Immature natural killer cell (primary cell): Measurements from ENCODE around the gene PDZD8. TPM values are rescaled to one million over a fixed set of nuclear protein-coding genes. Genes with fewer than 3 reads are reported as not detected.
"Not testable (repeated sequence)": the region's sequence is repeated elsewhere in the genome, so short reads cannot be mapped to it uniquely, and the experiment has no call there.

Source experiments
- DNase-seq, 3 donors: peaks; one replicate each; pipeline ENCODE4 v3.0.0; 2022; ENCODE audit warnings: mixed read lengths in 1 of 3
- H3K27ac Mint-ChIP-seq, 6 donors: one replicate each; pipeline ENCODE4 v1.8.0; 2020; ENCODE audit warnings: mixed read lengths in 6 of 6, mild to moderate bottlenecking in 5 of 6, inconsistent platforms in 4 of 6, moderate library complexity in 3 of 6
- H3K27me3 Mint-ChIP-seq, 3 donors: one replicate each; pipeline ENCODE4 v1.8.0; 2020 to 2021; ENCODE audit warnings: low read depth in 3 of 3, mild to moderate bottlenecking in 3 of 3, mixed read lengths in 3 of 3, moderate library complexity in 3 of 3, inconsistent platforms in 1 of 3
- H3K36me3 Mint-ChIP-seq, 3 donors: one replicate each; pipeline ENCODE4 v1.8.0; 2020; ENCODE audit warnings: mixed read lengths in 3 of 3, inconsistent platforms in 2 of 3, mild to moderate bottlenecking in 2 of 3
- H3K4me1 Mint-ChIP-seq, 2 donors: one replicate each; pipeline ENCODE4 v1.8.0; 2020; ENCODE audit warnings: inconsistent platforms in 2 of 2, mild to moderate bottlenecking in 2 of 2, mixed read lengths in 2 of 2, moderate library complexity in 1 of 2
- H3K4me3 Mint-ChIP-seq, 5 donors: one replicate each; pipeline ENCODE4 v1.8.0; 2020; ENCODE audit warnings: mild to moderate bottlenecking in 5 of 5, mixed read lengths in 5 of 5, inconsistent platforms in 3 of 5, moderate library complexity in 3 of 5
- H3K9me3 Mint-ChIP-seq, 6 donors: one replicate each; pipeline ENCODE4 v1.8.0; 2020; ENCODE audit warnings: mild to moderate bottlenecking in 6 of 6, mixed read lengths in 6 of 6, inconsistent platforms in 4 of 6, moderate library complexity in 3 of 6
- polyA plus RNA-seq, 3 donors: library from polyadenylated mRNA; unstranded; fragments of 300-500 nt; fragmentation: Illumina TruSeq; gene quantifications; one replicate each; pipeline ENCODE4 v1.2.3, GENCODE V29; 2021

PDZD8 gene
- polyA plus RNA-seq, 3 donors from 2014 or later: 9.7 to 23.7 (median 12.3) TPM

GRCh38 chr10:117248750-117249465, 126.3 kb downstream of the PDZD8 start:
- no peak for DNase-seq
- Mint-ChIP-seq H3K27me3 (peaks cover 11 to 15% (median 12%) of the 10 kb centered on the region in 3 donors), H3K27ac (no peak overlapping the region), H3K4me3 (no peak overlapping the region), H3K4me1 (peaks cover 2 to 8% of the 10 kb centered on the region in 2 donors), H3K9me3 (peaks cover 0 to under 1% (median 0%) of the 10 kb centered on the region in 6 donors), H3K36me3 (no peaks in the 10 kb centered on the region)

GRCh38 chr10:117246997-117247671, 128.1 kb downstream of the PDZD8 start:
- DNase-seq: no peak
- H3K4me3 Mint-ChIP-seq: no peak overlapping the region
- H3K9me3 Mint-ChIP-seq: no peaks in the 10 kb centered on the region
- no peaks in the 10 kb centered on the region for H3K36me3 Mint-ChIP-seq
- no peak overlapping the region for H3K27ac Mint-ChIP-seq
- H3K27me3 Mint-ChIP-seq: peaks cover 9 to 15% (median 11%) of the 10 kb centered on the region in 3 donors
- H3K4me1 Mint-ChIP-seq: peaks cover 2 to 9% of the 10 kb centered on the region in 2 donors

GRCh38 chr10:117242463-117242832, 132.8 kb downstream of the PDZD8 start:
- Mint-ChIP-seq H3K36me3 (peaks cover 0 to 3% (median 0%) of the 10 kb centered on the region in 3 donors), H3K27ac (no peak overlapping the region), H3K27me3 (peaks cover 3 to 17% (median 13%) of the 10 kb centered on the region in 3 donors), H3K9me3 (peaks cover 0 to under 1% (median 0%) of the 10 kb centered on the region in 6 donors), H3K4me1 (peaks cover 2 to 5% of the 10 kb centered on the region in 2 donors), H3K4me3 (peak overlapping the region in 1 of 5 donors; percentile 38)
- no peak for DNase-seq

GRCh38 chr10:117241541-117242462, 133.4 kb downstream of the PDZD8 start:
- Mint-ChIP-seq H3K27me3 (peaks cover 3 to 17% (median 14%) of the 10 kb centered on the region in 3 donors), H3K9me3 (peaks cover 0 to 2% (median 0%) of the 10 kb centered on the region in 6 donors), H3K4me3 (peak overlapping the region in 3 of 5 donors; percentile 15 to 62 (median 53)), H3K36me3 (peaks cover 0 to 3% (median 0%) of the 10 kb centered on the region in 3 donors), H3K27ac (no peak overlapping the region), H3K4me1 (peaks cover 2 to 5% of the 10 kb centered on the region in 2 donors)
- no peak for DNase-seq

- no peak within 1 kb of the TSS for H3K27ac Mint-ChIP-seq
- H3K4me1 Mint-ChIP-seq: peaks cover 2 to 5% of the 10 kb centered on the region in 2 donors
- peaks cover 0 to 2% (median 0%) of the 10 kb centered on the region in 6 donors for H3K9me3 Mint-ChIP-seq
- H3K27me3 Mint-ChIP-seq: peaks cover 5 to 13% (median 13%) of the 10 kb centered on the region in 3 donors
- peak within 1 kb of the TSS in 3 of 5 donors; percentile 15 to 62 (median 53) for H3K4me3 Mint-ChIP-seq
- DNase-seq: no peak
- H3K36me3 Mint-ChIP-seq: peaks cover 0 to 3% (median 0%) of the 10 kb centered on the region in 3 donors
These were observed 134.4 kb downstream of the PDZD8 start, which contains the start of gene SLC18A2 for GRCh38 chr10:117240621-117241529. Gene SLC18A2 (plus strand): TSS chr10:117241114. CDS start chr10:117241694, 580 bp downstream.

GRCh38 chr10:117239721-117240620, 135.3 kb downstream of the PDZD8 start:
- H3K27ac Mint-ChIP-seq: no peak overlapping the region
- no peak overlapping the region for H3K4me3 Mint-ChIP-seq
- H3K4me1 Mint-ChIP-seq: peaks cover 2 to 5% of the 10 kb centered on the region in 2 donors
- no peak for DNase-seq
- H3K27me3 Mint-ChIP-seq: peaks cover 2 to 16% (median 11%) of the 10 kb centered on the region in 3 donors
- H3K9me3 Mint-ChIP-seq: peaks cover 0 to 2% (median 0%) of the 10 kb centered on the region in 6 donors
- H3K36me3 Mint-ChIP-seq: peaks cover 0 to 3% (median 0%) of the 10 kb centered on the region in 3 donors

GRCh38 chr10:117239051-117239450, 136.2 kb downstream of the PDZD8 start:
- H3K27me3 Mint-ChIP-seq: peaks cover 2 to 16% (median 7%) of the 10 kb centered on the region in 3 donors
- peaks cover 0 to 2% (median 0%) of the 10 kb centered on the region in 6 donors for H3K9me3 Mint-ChIP-seq
- no peak for DNase-seq
- no peak overlapping the region for H3K4me3 Mint-ChIP-seq
- peaks cover 2 to 5% of the 10 kb centered on the region in 2 donors for H3K4me1 Mint-ChIP-seq
- no peak overlapping the region for H3K27ac Mint-ChIP-seq
- H3K36me3 Mint-ChIP-seq: peaks cover 0 to 3% (median 0%) of the 10 kb centered on the region in 3 donors

GRCh38 chr10:117237401-117237991, 137.7 kb downstream of the PDZD8 start:
- Mint-ChIP-seq H3K4me3 (peak overlapping the region in 1 of 5 donors; percentile 25), H3K27me3 (peaks cover 2 to 17% (median 6%) of the 10 kb centered on the region in 3 donors), H3K36me3 (peaks cover 0 to 6% (median 0%) of the 10 kb centered on the region in 3 donors), H3K27ac (no peak overlapping the region), H3K9me3 (peaks cover 0 to 2% (median 0%) of the 10 kb centered on the region in 6 donors), H3K4me1 (peaks cover 2 to 5% of the 10 kb centered on the region in 2 donors)
- DNase-seq: peak in 1 of 3 donors; percentile 3

- not testable (repeated sequence) for H3K4me3 Mint-ChIP-seq, H3K4me1 Mint-ChIP-seq, H3K9me3 Mint-ChIP-seq, DNase-seq, H3K27ac Mint-ChIP-seq, H3K36me3 Mint-ChIP-seq
- peaks cover 0 to 13% (median 8%) of the 10 kb centered on the region in 3 donors for H3K27me3 Mint-ChIP-seq
These were observed 145.1 kb downstream of the PDZD8 start for GRCh38 chr10:117230107-117230506.

- Mint-ChIP-seq H3K27ac (no peak overlapping the region), H3K4me3 (no peak overlapping the region), H3K9me3 (peaks cover 0 to 4% (median 0%) of the 10 kb centered on the region in 6 donors), H3K36me3 (peaks cover 0 to 3% (median 0%) of the 10 kb centered on the region in 3 donors), H3K27me3 (peaks cover 0 to 13% (median 8%) of the 10 kb centered on the region in 3 donors), H3K4me1 (no peaks in the 10 kb centered on the region)
- DNase-seq: no peak
These were observed 147.0 kb downstream of the PDZD8 start for GRCh38 chr10:117228210-117228609.
